ENCODE results near the gene CPS1. TPM values are rescaled to one million over a fixed set of nuclear protein-coding genes. Genes with fewer than 3 reads are reported as not detected.

Gene CPS1
- total and polyA plus RNA-seq, 2 of the 4 experiments (the other 2 are of a cell fraction) = 5.4 to 20.1 TPM

GRCh38 chr2:210686401-210686800 is 130.0 kb downstream of the CPS1 start:
- Histone ChIP-seq H3K36me3 (ENCODE audit: control insufficient read depth, insufficient read depth, low read length) (no peaks in the 10 kb centered on the region), H3K27me3 (ENCODE audit: control insufficient read depth, insufficient read depth, low read length) (no peaks in the 10 kb centered on the region), H3K27ac (ENCODE audit: insufficient read depth, low read length) (no peak overlapping the region), H2BK15ac (ENCODE audit: low read depth, low read length) (no peak overlapping the region), H3K9ac (ENCODE audit: low read depth, low read length) (no peak overlapping the region), H3K23ac (ENCODE audit: low read depth, low read length) (no peak overlapping the region), H2AFZ (replicated peaks; ENCODE audit: low read length, poor library complexity) (no peak overlapping the region), H4K20me1 (ENCODE audit: insufficient read depth, low read length) (no peaks in the 10 kb centered on the region), H3K4ac (ENCODE audit: low read depth, low read length) (no peak overlapping the region), H3K14ac (replicated peaks; ENCODE audit: low read depth, low read length) (no peak overlapping the region), H3K9me1 (ENCODE audit: insufficient read depth, low read length) (no peaks in the 10 kb centered on the region), H3K18ac (ENCODE audit: low read depth, low read length) (no peak overlapping the region), H3K56ac (ENCODE audit: extremely low read depth, insufficient read depth, low read length) (no peak overlapping the region), H2BK120ac (ENCODE audit: low read depth, low read length) (no peak overlapping the region), H3K79me1 (ENCODE audit: low read depth in 1 of 2, low read length in 2 of 2) (no peaks in the 10 kb centered on the region), H2BK5ac (ENCODE audit: low read depth, low read length, poor library complexity, severe bottlenecking) (no peak overlapping the region), H3K4me1 (ENCODE audit: control insufficient read depth, insufficient read depth, low read length) (no peaks in the 10 kb centered on the region), H3K4me2 (ENCODE audit: low read depth, low read length) (no peak overlapping the region), H2AK5ac (ENCODE audit: low read depth, low read length) (no peak overlapping the region), H4K5ac (ENCODE audit: low read depth, low read length) (no peak overlapping the region), H4K91ac (ENCODE audit: insufficient read depth, low read depth, low read length) (no peak overlapping the region), H3K9me3 (ENCODE audit: control insufficient read depth, insufficient read depth, low read length) (no peaks in the 10 kb centered on the region), H3K4me3 (ENCODE audit: insufficient read depth, low read depth, low read length) (no peak overlapping the region), H4K8ac (ENCODE audit: low read depth in 2 of 2, low read length in 2 of 2) (no peak overlapping the region), H2AK9ac (replicated peaks; ENCODE audit: low read depth, low read length, poor library complexity) (no peak overlapping the region), H2BK20ac (ENCODE audit: low read depth, low read length) (no peak overlapping the region)
- ChIA-PET CTCF (no interaction called here), POLR2A (ENCODE audit: unreplicated experiment) (no interaction called here)
- no CpG with 5 or more reads among the region's 3 CpGs for WGBS, 2 experiments (ENCODE audit: extremely low coverage in 2 of 2, insufficient read length in 1 of 2)
- BruUV-seq (replicated peaks) = no TSS peak
- no peak for TF ChIP-seq MAZ (IDR thresholded peaks at IDR 0.05; ENCODE audit: borderline replicate concordance, low read depth, low read length)
- TF ChIP-seq MXI1 (IDR thresholded peaks at IDR 0.05; ENCODE audit: borderline replicate concordance, low read depth, low read length) = no peak
- no peak for TF ChIP-seq FOS (IDR thresholded peaks at IDR 0.05; ENCODE audit: low read depth, low read length)
- TF ChIP-seq RFX5 (IDR thresholded peaks at IDR 0.05; ENCODE audit: low read depth, low read length) = no peak
- TF ChIP-seq NFE2L2 (IDR thresholded peaks at IDR 0.05; ENCODE audit: low read depth, low read length) = no peak
- TF ChIP-seq SMC3 (IDR thresholded peaks at IDR 0.05; ENCODE audit: low read depth, low read length) = no peak
- no peak for TF ChIP-seq RCOR1 (IDR thresholded peaks at IDR 0.05; ENCODE audit: insufficient replicate concordance, low read length)
- no peak for TF ChIP-seq BHLHE40 (IDR thresholded peaks at IDR 0.05; ENCODE audit: low read depth, low read length)
- TF ChIP-seq CEBPB (IDR thresholded peaks at IDR 0.05; ENCODE audit: low read depth, low read length) = no peak
- TF ChIP-seq, protein P1, sequence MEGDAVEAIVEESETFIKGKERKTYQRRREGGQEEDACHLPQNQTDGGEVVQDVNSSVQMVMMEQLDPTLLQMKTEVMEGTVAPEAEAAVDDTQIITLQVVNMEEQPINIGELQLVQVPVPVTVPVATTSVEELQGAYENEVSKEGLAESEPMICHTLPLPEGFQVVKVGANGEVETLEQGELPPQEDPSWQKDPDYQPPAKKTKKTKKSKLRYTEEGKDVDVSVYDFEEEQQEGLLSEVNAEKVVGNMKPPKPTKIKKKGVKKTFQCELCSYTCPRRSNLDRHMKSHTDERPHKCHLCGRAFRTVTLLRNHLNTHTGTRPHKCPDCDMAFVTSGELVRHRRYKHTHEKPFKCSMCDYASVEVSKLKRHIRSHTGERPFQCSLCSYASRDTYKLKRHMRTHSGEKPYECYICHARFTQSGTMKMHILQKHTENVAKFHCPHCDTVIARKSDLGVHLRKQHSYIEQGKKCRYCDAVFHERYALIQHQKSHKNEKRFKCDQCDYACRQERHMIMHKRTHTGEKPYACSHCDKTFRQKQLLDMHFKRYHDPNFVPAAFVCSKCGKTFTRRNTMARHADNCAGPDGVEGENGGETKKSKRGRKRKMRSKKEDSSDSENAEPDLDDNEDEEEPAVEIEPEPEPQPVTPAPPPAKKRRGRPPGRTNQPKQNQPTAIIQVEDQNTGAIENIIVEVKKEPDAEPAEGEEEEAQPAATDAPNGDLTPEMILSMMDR (conservative IDR thresholded peaks at IDR 0.05; ENCODE audit: low read depth, low read length) = no peak
- no peak for TF ChIP-seq MAFK (IDR thresholded peaks at IDR 0.05; ENCODE audit: low read depth, low read length)
- TF ChIP-seq USF2 (IDR thresholded peaks at IDR 0.05; ENCODE audit: low read depth, low read length) = no peak
- TF ChIP-seq RAD21 (IDR thresholded peaks at IDR 0.05; ENCODE audit: low read length) = no peak
- no peak for TF ChIP-seq CHD1 (IDR thresholded peaks at IDR 0.05; ENCODE audit: low read depth, low read length)
- intact Hi-C loops (cut with micrococcal nuclease) (no loop called here), dilution Hi-C loops (cut with HindIII; ENCODE audit: low sequenced_read_pairs, unreplicated experiment) (no loop called here), in situ Hi-C loops (cut with MboI; ENCODE audit: low sequenced_read_pairs) (no loop called here)
- ATAC-seq (ENCODE audit: low read depth) (no peak), DNase-seq (no peak)

Measured in IMR-90 (cell line).